Measurements from ENCODE around the gene FAT2.

GRCh38 chr5:151622367-151623088 lies 31.4 kb upstream of the FAT2 start:
- no peak for TF ChIP-seq EZH2 (IDR thresholded peaks at IDR 0.05; ENCODE audit: insufficient read depth, low read length)
- TF ChIP-seq CTCF (IDR thresholded peaks at IDR 0.05; ENCODE audit: insufficient read depth, low read depth, low read length) = no peak
